Spleen (tissue), 11 donors: ENCODE results near the gene KDM2B. TPM values are rescaled to one million over a fixed set of nuclear protein-coding genes. Genes with fewer than 3 reads are reported as not detected.

ENCODE experiments used
- DNase-seq: peaks from one replicate; pipeline ENCODE4 v3.0.0-alpha.2; 2020
- H3K27ac ChIP-seq, 8 donors: fragments of 200-600 bp; sonication (generic) in 7 of 8; 1 replicate in 4 of 8; 2 replicates in 4 of 8; pipeline versions ENCODE4 v1.5.0 to v1.8.0; 2016 to 2021; ENCODE audit warnings: inconsistent platforms in 4 of 8, mild to moderate bottlenecking in 4 of 8, moderate library complexity in 1 of 8
- H3K27me3 ChIP-seq, 7 donors: fragments of 200-600 bp; sonication (generic) in 6 of 7; replicated peaks in 1 of 7; 1 replicate in 4 of 7; 2 replicates in 3 of 7; pipeline versions ENCODE4 v1.5.0 to v1.8.0; 2016 to 2021; ENCODE audit warnings: inconsistent platforms in 3 of 7, mild to moderate bottlenecking in 1 of 7
- H3K36me3 ChIP-seq, 6 donors: fragments of 200-600 bp; sonication (generic) in 5 of 6; 1 replicate in 4 of 6; 2 replicates in 2 of 6; pipeline versions ENCODE4 v1.5.0 to v1.8.0; 2016 to 2021; ENCODE audit warnings: inconsistent platforms in 2 of 6
- H3K4me1 ChIP-seq, 6 donors: fragments of 200-600 bp; sonication (generic) in 5 of 6; 1 replicate in 3 of 6; 2 replicates in 3 of 6; pipeline versions ENCODE4 v1.5.0 to v1.8.0; 2016 to 2021; ENCODE audit warnings: inconsistent platforms in 3 of 6
- H3K4me3 ChIP-seq, 8 donors: fragments of 200-600 bp; sonication (generic) in 7 of 8; 1 replicate in 4 of 8; 2 replicates in 4 of 8; pipeline versions ENCODE4 v1.5.0 to v1.8.0; 2016 to 2021; ENCODE audit warnings: inconsistent platforms in 4 of 8, mild to moderate bottlenecking in 4 of 8, moderate library complexity in 2 of 8
- H3K9me3 ChIP-seq, 8 donors: fragments of 200-600 bp; sonication (generic) in 7 of 8; 1 replicate in 4 of 8; 2 replicates in 4 of 8; pipeline versions ENCODE4 v1.5.0 to v1.8.0; 2016 to 2021; ENCODE audit warnings: inconsistent platforms in 4 of 8
- POLR2A ChIP-seq, 3 donors: fragments of 450-650 bp; IDR thresholded peaks; one replicate each; pipeline ENCODE4 v1.5.1; 2017; ENCODE audit warnings: antibody characterized with exemption in 3 of 3, mild to moderate bottlenecking in 1 of 3
- POLR2AphosphoS5 ChIP-seq, 3 donors: sonication (generic); formaldehyde crosslinking; IDR thresholded peaks; one replicate each; pipeline ENCODE4 v1.5.1; 2017; ENCODE audit warnings: antibody characterized with exemption in 3 of 3
- WGBS, 5 donors: extraction: QIAGEN DNeasy Blood & Tissue Kit in 3 of 5; methylation state at CpG; one replicate each; pipeline versions ENCODE4 v1.1.5 to v1.1.7; 2013 to 2018; 5-methylcytosine and 5-hydroxymethylcytosine counted together
- intact Hi-C: fragments of 100-400 bp; cut with DNase I; formaldehyde crosslinking; loops from one replicate; pipeline ENCODE4 v1.15.0; 2023; ENCODE audit warnings: low total_unique reads
- polyA plus RNA-seq, 3 donors: library from polyadenylated mRNA; stranded (reverse); fragments of 200-250 nt; gene quantifications; one replicate each; pipeline ENCODE4 v1.2.1, GENCODE V29; 2013
- total RNA-seq, 7 donors: library from RNA; depleted of rRNA in 3 of 7; stranded (reverse); fragments of >200 nt in 3 of 7; fragmentation: NEBNext Ultra II Directional in 4 of 7; extraction: Animal tissue kit (Norgen Biotek cat#: 25700) in 4 of 7; gene quantifications; one replicate each; pipeline versions ENCODE4 v1.1.0 to v1.2.1, GENCODE V29; 2016 to 2021
- TF ChIP-seq, protein P1 (sequence below), 11 experiments: fragments of 200-600 bp in 7 of 11; fragments of 450-650 bp in 4 of 11; sonication (generic) in 4 of 11; IDR thresholded peaks in 8 of 11; conservative IDR thresholded peaks in 3 of 11; 1 replicate in 7 of 11; 2 replicates in 4 of 11; pipeline versions ENCODE4 v1.4.0 to v1.8.0; 2016 to 2021; ENCODE audit warnings: antibody characterized with exemption in 11 of 11, inconsistent platforms in 4 of 11, mild to moderate bottlenecking in 1 of 11
- donor health status: healthy with polysubstance abuse.
- donor health status: DM: no; HTN: no; CAD: no; lungs with moderate emphysema.
- donor health status: DM: no; HTN: no; CAD: no.
- donor health status: Bipolar disorder and iron deficiency.
- donor health status: healthy.
- donor health status: DM: no; HTN: no; CAD: no.
- donor health status: DM: yes; HTN: yes; CAD: no.

KDM2B gene
- total and polyA plus RNA-seq, 10 donors: 20.8 to 56.2 (median 40.1) TPM

DNA sequence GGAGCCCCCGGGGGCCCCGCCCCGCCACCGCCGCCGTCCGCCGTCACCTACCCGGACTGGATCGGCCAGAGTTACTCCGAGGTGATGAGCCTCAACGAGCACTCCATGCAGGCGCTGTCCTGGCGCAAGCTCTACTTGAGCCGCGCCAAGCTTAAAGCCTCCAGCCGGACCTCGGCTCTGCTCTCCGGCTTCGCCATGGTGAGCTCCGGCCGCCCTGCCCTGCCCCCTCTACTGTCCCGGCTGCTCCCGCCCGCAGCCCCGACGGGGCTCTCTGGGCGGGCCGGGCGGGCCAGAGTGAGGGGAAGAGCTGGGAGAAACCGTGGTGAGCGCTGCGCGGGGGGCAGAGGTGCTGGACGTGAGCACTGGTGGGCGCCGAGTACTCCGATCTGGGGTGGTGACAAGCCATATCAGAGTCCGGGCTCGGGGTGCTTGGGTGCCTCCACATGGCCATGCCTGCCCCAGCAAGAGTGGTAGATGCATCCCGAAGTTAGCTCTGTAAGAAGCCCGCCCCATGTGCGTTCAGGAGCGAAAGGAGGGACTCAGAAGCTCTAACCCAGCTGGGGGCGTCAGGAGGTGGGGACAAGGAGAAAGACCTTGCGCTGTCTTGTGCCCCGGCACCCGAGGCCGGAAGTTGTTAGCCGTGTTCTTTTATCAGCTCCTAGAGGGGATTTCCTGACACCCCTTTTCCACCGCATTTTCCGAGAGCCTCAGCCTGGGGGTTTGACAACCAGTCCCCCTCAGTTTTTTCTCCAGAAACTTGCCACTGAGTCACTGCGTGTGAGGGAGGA lies 46.2 kb upstream of the KDM2B start:
- Histone ChIP-seq H3K27me3 (no peaks in the 10 kb centered on the region), H3K36me3 (peaks cover 0 to 10% (median 0%) of the 10 kb centered on the region in 6 donors), H3K4me3 (peak overlapping the region; percentile 77 to 98 (median 86)), H3K27ac (peak overlapping the region; percentile 95 to 99 (median 98)), H3K4me1 (peaks cover 51 to 71% (median 63%) of the 10 kb centered on the region in 6 donors), H3K9me3 (no peaks in the 10 kb centered on the region)
- TF ChIP-seq POLR2AphosphoS5 (IDR thresholded peaks at IDR 0.05) (peak; percentile 31 to 54 (median 53)), POLR2A (IDR thresholded peaks at IDR 0.05) (no peak)
- TF ChIP-seq, protein P1, sequence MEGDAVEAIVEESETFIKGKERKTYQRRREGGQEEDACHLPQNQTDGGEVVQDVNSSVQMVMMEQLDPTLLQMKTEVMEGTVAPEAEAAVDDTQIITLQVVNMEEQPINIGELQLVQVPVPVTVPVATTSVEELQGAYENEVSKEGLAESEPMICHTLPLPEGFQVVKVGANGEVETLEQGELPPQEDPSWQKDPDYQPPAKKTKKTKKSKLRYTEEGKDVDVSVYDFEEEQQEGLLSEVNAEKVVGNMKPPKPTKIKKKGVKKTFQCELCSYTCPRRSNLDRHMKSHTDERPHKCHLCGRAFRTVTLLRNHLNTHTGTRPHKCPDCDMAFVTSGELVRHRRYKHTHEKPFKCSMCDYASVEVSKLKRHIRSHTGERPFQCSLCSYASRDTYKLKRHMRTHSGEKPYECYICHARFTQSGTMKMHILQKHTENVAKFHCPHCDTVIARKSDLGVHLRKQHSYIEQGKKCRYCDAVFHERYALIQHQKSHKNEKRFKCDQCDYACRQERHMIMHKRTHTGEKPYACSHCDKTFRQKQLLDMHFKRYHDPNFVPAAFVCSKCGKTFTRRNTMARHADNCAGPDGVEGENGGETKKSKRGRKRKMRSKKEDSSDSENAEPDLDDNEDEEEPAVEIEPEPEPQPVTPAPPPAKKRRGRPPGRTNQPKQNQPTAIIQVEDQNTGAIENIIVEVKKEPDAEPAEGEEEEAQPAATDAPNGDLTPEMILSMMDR (IDR thresholded peaks at IDR 0.05 in 8 of 11, conservative IDR thresholded peaks at IDR 0.05 in 3 of 11): peak in 1 of 11 experiments; percentile 20
- peak; percentile 91 for DNase-seq
- intact Hi-C loops: loop anchor here (5.0 to 10.0 kb wide), 2 partner anchors 75 to 132 kb away; no protein-coding TSS in a partner anchor
- WGBS, 5 donors: 0% methylated on average over 26 to 53 of the region's 53 CpGs

DNA sequence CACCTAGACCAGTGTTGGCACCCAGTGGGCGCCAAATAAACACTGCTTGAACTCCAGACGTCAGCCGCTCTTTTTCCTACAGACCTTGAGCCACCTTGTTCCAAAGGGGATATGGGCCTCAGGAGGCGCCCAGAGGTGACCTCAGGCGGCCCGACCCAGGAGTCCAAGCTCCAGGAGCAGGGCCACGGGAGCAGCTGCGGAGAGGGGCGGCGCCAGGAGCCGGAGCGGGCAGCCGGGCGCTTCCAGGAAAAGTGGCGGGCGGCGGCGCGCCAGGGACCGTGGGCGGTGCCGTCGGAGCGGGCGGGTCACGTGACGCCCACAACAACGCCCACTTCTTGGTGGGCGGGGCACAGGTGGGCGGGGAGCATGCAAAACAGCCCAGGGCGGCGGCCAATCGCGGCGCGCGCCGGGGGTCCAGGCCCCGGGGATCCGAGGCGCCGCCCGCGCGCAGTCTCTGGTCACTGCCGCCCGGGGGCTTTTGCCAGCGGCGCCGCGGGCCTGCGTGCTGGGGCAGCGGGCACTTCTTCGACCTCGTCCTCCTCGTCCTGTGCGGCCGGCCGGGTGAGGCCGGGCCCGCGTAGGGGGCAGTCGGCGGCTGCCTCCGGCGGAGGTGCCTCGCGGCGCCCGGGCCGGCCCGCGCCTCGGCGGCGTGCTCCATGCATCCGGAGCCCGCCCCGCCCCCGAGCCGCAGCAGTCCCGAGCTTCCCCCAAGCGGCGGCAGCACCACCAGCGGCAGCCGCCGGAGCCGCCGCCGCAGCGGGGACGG lies 45.4 kb upstream of the KDM2B start, which contains the start of gene ORAI1:
Gene ORAI1 (plus strand): TSS at position 444 of the 766 bp plus-strand sequence.
- Histone ChIP-seq H3K4me3 (peak within 1 kb of the TSS; percentile 77 to 98 (median 86)), H3K36me3 (peaks cover 0 to 10% (median 0%) of the 10 kb centered on the region in 6 donors), H3K27me3 (no peaks in the 10 kb centered on the region), H3K4me1 (peaks cover 43 to 63% (median 55%) of the 10 kb centered on the region in 6 donors), H3K9me3 (no peaks in the 10 kb centered on the region), H3K27ac (peak within 1 kb of the TSS; percentile 95 to 99 (median 98))
- DNase-seq: peak; percentile 99
- TF ChIP-seq, protein P1 (IDR thresholded peaks at IDR 0.05 in 8 of 11, conservative IDR thresholded peaks at IDR 0.05 in 3 of 11): peak in 5 of 11 experiments; percentile 17 to 47 (median 45)
- peak in 2 of 3 donors; percentile 37 to 71 for TF ChIP-seq POLR2A (IDR thresholded peaks at IDR 0.05)
- peak; percentile 88 to 90 (median 90) for TF ChIP-seq POLR2AphosphoS5 (IDR thresholded peaks at IDR 0.05)
- intact Hi-C loops: loop anchor here (5.0 to 10.0 kb wide), 2 partner anchors 74 to 131 kb away; no protein-coding TSS in a partner anchor
- 0 to 1% (median 1%) methylated on average over 17 to 92 of the region's 92 CpGs for WGBS, 5 donors

DNA sequence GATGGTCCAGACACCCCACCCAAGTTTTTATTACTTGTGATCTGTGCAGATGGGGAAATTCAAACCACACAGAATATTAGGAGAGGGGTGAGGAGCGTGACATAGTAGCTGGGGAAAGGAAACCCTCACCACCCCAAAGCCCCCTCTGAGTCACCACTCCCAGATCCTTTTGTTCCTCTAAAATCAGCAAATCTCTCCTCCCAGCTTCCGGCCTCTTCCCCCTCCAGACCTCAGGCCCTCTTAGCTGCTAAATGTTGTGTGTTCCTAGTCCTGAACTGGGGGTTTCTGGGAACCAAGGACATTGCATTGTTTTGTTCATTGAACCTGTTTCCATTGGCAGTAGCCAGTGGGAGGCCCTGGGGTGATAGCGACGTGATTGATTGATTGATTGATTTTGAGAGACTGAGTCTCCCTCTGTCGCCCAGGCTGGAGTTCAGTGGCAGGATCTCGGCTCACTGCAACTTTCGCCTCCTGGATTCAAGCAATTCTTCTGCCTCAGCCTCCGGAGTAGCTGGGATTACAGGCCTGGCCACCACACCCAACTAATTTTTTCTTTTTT lies 39.6 kb upstream of the KDM2B start:
- 72 to 87% (median 75%) methylated on average over 8 of the region's 8 CpGs for WGBS, 5 donors
- Histone ChIP-seq H3K9me3 (no peaks in the 10 kb centered on the region), H3K4me3 (no peak overlapping the region), H3K36me3 (no peaks in the 10 kb centered on the region), H3K4me1 (peaks cover 6 to 44% (median 11%) of the 10 kb centered on the region in 6 donors), H3K27ac (no peak overlapping the region), H3K27me3 (no peaks in the 10 kb centered on the region)
- TF ChIP-seq POLR2A (IDR thresholded peaks at IDR 0.05) (no peak), POLR2AphosphoS5 (IDR thresholded peaks at IDR 0.05) (no peak)
- TF ChIP-seq, protein P1 (IDR thresholded peaks at IDR 0.05 in 8 of 11, conservative IDR thresholded peaks at IDR 0.05 in 3 of 11): no peak
- intact Hi-C loops: loop anchor here (10.0 kb wide), 1 partner anchor 126 kb away; no protein-coding TSS in a partner anchor
- DNase-seq: no peak
